Hepatocyte (in vitro differentiated cells): ENCODE data around the gene MAFF. TPM values are rescaled to one million over a fixed set of nuclear protein-coding genes. Genes with fewer than 3 reads are reported as not detected.
A peak's percentile ranks its signal among the peaks of the same experiment; 100 is the strongest.

Experiments used
- DNase-seq: peaks from one replicate; pipeline ENCODE4 v3.0.0-alpha.2; 2016; ENCODE audit warnings: low spot score
- H2AFZ ChIP-seq: fragments of 200-600 bp; sonication (generic); 2 replicates; pipeline ENCODE4 v1.6.0; 2016; ENCODE audit warnings: antibody characterized with exemption, mild to moderate bottlenecking
- H3K27ac ChIP-seq: fragments of 200-600 bp; sonication (generic); 2 replicates; pipeline ENCODE4 v1.5.1; 2016; ENCODE audit warnings: mild to moderate bottlenecking
- H3K27me3 ChIP-seq: fragments of 200-600 bp; sonication (generic); 2 replicates; pipeline ENCODE4 v1.6.1; 2016
- H3K36me3 ChIP-seq: fragments of 200-600 bp; sonication (generic); replicated peaks from 2 replicates; pipeline ENCODE4 v1.5.1; 2016; ENCODE audit warnings: low read depth; ENCODE audit not compliant: insufficient read depth
- H3K4me1 ChIP-seq: fragments of 200-600 bp; sonication (generic); 2 replicates; pipeline ENCODE4 v1.5.1; 2016; ENCODE audit warnings: mild to moderate bottlenecking, moderate library complexity; ENCODE audit not compliant: insufficient read depth
- H3K4me2 ChIP-seq: fragments of 200-600 bp; sonication (generic); 2 replicates; pipeline ENCODE4 v1.6.0; 2016
- H3K4me3 ChIP-seq: fragments of 200-600 bp; sonication (generic); 2 replicates; pipeline ENCODE4 v1.5.1; 2016; ENCODE audit warnings: mild to moderate bottlenecking
- H3K79me2 ChIP-seq: fragments of 200-600 bp; sonication (generic); 2 replicates; pipeline ENCODE4 v1.6.0; 2017; ENCODE audit warnings: mild to moderate bottlenecking
- H3K9me2 ChIP-seq: fragments of 200-600 bp; sonication (generic); replicated peaks from 2 replicates; pipeline ENCODE4 v1.6.0; 2017; ENCODE audit warnings: mild to moderate bottlenecking; ENCODE audit not compliant: insufficient read depth
- H3K9me3 ChIP-seq: fragments of 200-600 bp; sonication (generic); 2 replicates; pipeline ENCODE4 v1.5.1; 2016; ENCODE audit warnings: low read depth, mild to moderate bottlenecking
- H4K20me1 ChIP-seq: fragments of 200-600 bp; sonication (generic); 2 replicates; pipeline ENCODE4 v1.6.0; 2016; ENCODE audit warnings: mild to moderate bottlenecking; ENCODE audit not compliant: insufficient read depth, poor library complexity, severe bottlenecking
- CTCF ChIP-seq: fragments of 200-600 bp; sonication (generic); IDR thresholded peaks from 2 replicates; pipeline ENCODE4 v1.5.1; 2016; ENCODE audit warnings: antibody characterized with exemption, mild to moderate bottlenecking; ENCODE audit not compliant: poor library complexity
- EZH2 ChIP-seq: fragments of 200-600 bp; sonication (generic); IDR thresholded peaks from 2 replicates; pipeline ENCODE4 v1.6.1; 2016; ENCODE audit warnings: antibody characterized with exemption, mild to moderate bottlenecking, borderline replicate concordance
- EZH2phosphoT487 ChIP-seq: fragments of 200-600 bp; sonication (generic); IDR thresholded peaks from one replicate; pipeline ENCODE4 v1.6.1; 2018; ENCODE audit warnings: antibody characterized with exemption, mild to moderate bottlenecking, low read depth, moderate library complexity; ENCODE audit not compliant: unreplicated experiment, severe bottlenecking
- WGBS: methylation state at CpG from one replicate; pipeline ENCODE4 v1.1.6; 2016; ENCODE audit warnings: low lambda C conversion rate; ENCODE audit errors: missing lambda C conversion rate; 5-methylcytosine and 5-hydroxymethylcytosine counted together
- polyA plus RNA-seq: library from polyadenylated mRNA; unstranded; fragments of >200 nt; fragmentation: Nextera tagmentation; extraction: Ambion mirVana; gene quantifications from 2 replicates; pipeline ENCODE4 v1.2.1, GENCODE V29; 2016
- total RNA-seq: library from RNA; depleted of rRNA; stranded (reverse); fragments of >200 nt; gene quantifications from 2 replicates; pipeline ENCODE4 v1.2.3, GENCODE V29; 2014

Gene MAFF
- total and polyA plus RNA-seq, 2 experiments from 2014 or later = 67.2 to 70.4 TPM

- WGBS = 77% methylated on average over 10 of the region's 10 CpGs
- peak overlapping the region; percentile 99 for H3K27ac ChIP-seq
- no peak overlapping the region for H2AFZ ChIP-seq
- no peak overlapping the region for H3K4me3 ChIP-seq
- no peak for DNase-seq
- peaks cover 21% of the 10 kb centered on the region for H3K4me1 ChIP-seq
- H4K20me1 ChIP-seq = no peaks in the 10 kb centered on the region
- no peak overlapping the region for H3K4me2 ChIP-seq
- no peaks in the 10 kb centered on the region for H3K27me3 ChIP-seq
- no peaks in the 10 kb centered on the region for H3K9me2 ChIP-seq
- TF ChIP-seq EZH2 (no peak), CTCF (no peak), EZH2phosphoT487 (no peak)
- no peaks in the 10 kb centered on the region for H3K36me3 ChIP-seq
- H3K9me3 ChIP-seq = no peaks in the 10 kb centered on the region
- no peaks in the 10 kb centered on the region for H3K79me2 ChIP-seq
Observed at GRCh38 chr22:38219632-38220031, 17.8 kb downstream of the MAFF start.

GRCh38 chr22:38220163-38220562 lies 18.4 kb downstream of the MAFF start:
- H3K4me1 ChIP-seq = peaks cover 21% of the 10 kb centered on the region
- WGBS = 89% methylated on average over 8 of the region's 8 CpGs
- no peaks in the 10 kb centered on the region for H3K36me3 ChIP-seq
- no peak overlapping the region for H3K4me3 ChIP-seq
- H3K9me2 ChIP-seq = no peaks in the 10 kb centered on the region
- H2AFZ ChIP-seq = no peak overlapping the region
- no peaks in the 10 kb centered on the region for H3K79me2 ChIP-seq
- H4K20me1 ChIP-seq = no peaks in the 10 kb centered on the region
- no peaks in the 10 kb centered on the region for H3K27me3 ChIP-seq
- no peaks in the 10 kb centered on the region for H3K9me3 ChIP-seq
- H3K4me2 ChIP-seq = no peak overlapping the region
- TF ChIP-seq EZH2 (no peak), CTCF (no peak), EZH2phosphoT487 (no peak)
- H3K27ac ChIP-seq = peak overlapping the region; percentile 99
- no peak for DNase-seq

- no peaks in the 10 kb centered on the region for H3K36me3 ChIP-seq
- no peaks in the 10 kb centered on the region for H3K27me3 ChIP-seq
- H3K27ac ChIP-seq = peak overlapping the region; percentile 99
- WGBS = 90% methylated on average over 21 of the region's 22 CpGs
- no peaks in the 10 kb centered on the region for H3K9me2 ChIP-seq
- H3K9me3 ChIP-seq = no peaks in the 10 kb centered on the region
- no peak overlapping the region for H3K4me3 ChIP-seq
- no peak for DNase-seq
- H4K20me1 ChIP-seq = no peaks in the 10 kb centered on the region
- H3K4me1 ChIP-seq = peaks cover 21% of the 10 kb centered on the region
- no peak for TF ChIP-seq EZH2
- no peaks in the 10 kb centered on the region for H3K79me2 ChIP-seq
- H3K4me2 ChIP-seq = no peak overlapping the region
- no peak overlapping the region for H2AFZ ChIP-seq
Observed at GRCh38 chr22:38220653-38221386, 19.0 kb downstream of the MAFF start.

DNA sequence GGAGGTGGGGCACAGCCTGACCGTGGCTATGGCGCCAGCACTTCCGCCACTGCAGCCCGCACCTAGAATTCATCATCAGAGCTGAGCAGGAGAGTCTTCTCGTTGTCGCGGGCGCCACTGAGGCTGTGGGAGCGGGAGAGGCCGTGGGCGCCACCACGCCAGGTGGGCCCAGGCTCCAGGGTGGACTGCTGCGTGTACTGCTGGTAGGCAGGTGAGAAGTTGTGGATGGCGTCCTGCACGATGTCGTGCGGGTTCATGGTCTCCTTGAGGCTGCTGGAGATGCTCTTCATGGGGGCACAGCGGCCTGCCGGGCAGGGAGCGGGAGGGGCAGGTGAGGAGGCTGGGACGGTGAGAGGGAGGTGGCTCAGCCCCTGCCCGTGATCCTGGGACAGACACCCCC lies 19.6 kb downstream of the MAFF start:
- Histone ChIP-seq H3K79me2 (no peaks in the 10 kb centered on the region), H3K9me3 (no peaks in the 10 kb centered on the region), H2AFZ (no peak overlapping the region), H3K9me2 (no peaks in the 10 kb centered on the region), H4K20me1 (no peaks in the 10 kb centered on the region), H3K27me3 (no peaks in the 10 kb centered on the region), H3K36me3 (no peaks in the 10 kb centered on the region), H3K4me1 (peaks cover 21% of the 10 kb centered on the region), H3K4me2 (no peak overlapping the region), H3K4me3 (no peak overlapping the region), H3K27ac (no peak overlapping the region)
- WGBS = 96% methylated on average over 22 of the region's 22 CpGs
- no peak for DNase-seq
- no peak for TF ChIP-seq CTCF
- no peak for TF ChIP-seq EZH2phosphoT487
- TF ChIP-seq EZH2 = no peak
